ENCODE data around the gene STX1A. TPM values are rescaled to one million over a fixed set of nuclear protein-coding genes. Genes with fewer than 3 reads are reported as not detected.
"Not testable (repeated sequence)": the region's sequence is repeated elsewhere in the genome, so short reads cannot be mapped to it uniquely, and the experiment has no call there.

The STX1A gene
- polyA plus RNA-seq, 1 experiment: 12.9 TPM

GRCh38 chr7:73717025-73717807 is 2.3 kb downstream of the STX1A start:
- H3K27ac ChIP-seq (ENCODE audit: low read depth, low read length): peak overlapping the region; percentile 61
- DNase-seq (ENCODE audit: low read depth, low spot score): no peak
- H3K4me3 ChIP-seq (ENCODE audit: low read depth, low read length): peak overlapping the region; percentile 76
- H3K9me3 ChIP-seq (ENCODE audit: control insufficient read depth, insufficient read depth, low read length): no peaks in the 10 kb centered on the region; the same call in 1 of the 2 replicates
- peaks cover 6% of the 10 kb centered on the region for H3K27me3 ChIP-seq (ENCODE audit: control insufficient read depth, insufficient read depth, low read length)
- no peak for TF ChIP-seq CTCF (IDR thresholded peaks at IDR 0.05; ENCODE audit: low read depth, low read length)
- POLR2A ChIA-PET: interaction anchor here (0.6 to 1.3 kb wide), 5 partner anchors 12 to 133 kb away, joined by 3 to 5 read pairs (median 3); no protein-coding TSS in a partner anchor
- CTCF ChIA-PET: interaction anchor here (0.9 to 1.1 kb wide), 3 partner anchors 8 to 110 kb away, joined by 3 to 6 read pairs (median 3); partner anchors contain the start of gene VPS37D

GRCh38 chr7:73716318-73716890 is 3.1 kb downstream of the STX1A start:
- DNase-seq (ENCODE audit: low read depth, low spot score): no peak
- Histone ChIP-seq H3K9me3 (ENCODE audit: control insufficient read depth, insufficient read depth, low read length) (no peaks in the 10 kb centered on the region; the same call in 1 of the 2 replicates), H3K4me3 (ENCODE audit: low read depth, low read length) (no peak overlapping the region), H3K27me3 (ENCODE audit: control insufficient read depth, insufficient read depth, low read length) (no peaks in the 10 kb centered on the region), H3K27ac (ENCODE audit: low read depth, low read length) (peak overlapping the region; percentile 70)
- ChIA-PET POLR2A (interaction anchor here (1.2 kb wide), 1 partner anchor 11 kb away, joined by 4 read pairs; no protein-coding TSS in a partner anchor), CTCF (interaction anchor here (0.9 to 1.1 kb wide), 2 partner anchors 9 to 48 kb away, joined by 3 to 6 read pairs; partner anchors contain the start of gene VPS37D)
- no peak for TF ChIP-seq CTCF (IDR thresholded peaks at IDR 0.05; ENCODE audit: low read depth, low read length)

- no peaks in the 10 kb centered on the region for H3K27me3 ChIP-seq (ENCODE audit: control insufficient read depth, insufficient read depth, low read length)
- CTCF ChIA-PET: no interaction called here
- POLR2A ChIA-PET: interaction anchor here (0.6 to 1.2 kb wide), 4 partner anchors 9 to 155 kb away, joined by 3 to 5 read pairs (median 4); no protein-coding TSS in a partner anchor
Observed at GRCh38 chr7:73715648-73716317, 3.7 kb downstream of the STX1A start.

GRCh38 chr7:73713319-73713718 is 6.2 kb downstream of the STX1A start:
- not testable (repeated sequence) for DNase-seq (ENCODE audit: low read depth, low spot score); H3K9me3 ChIP-seq (ENCODE audit: control insufficient read depth, insufficient read depth, low read length); H3K4me3 ChIP-seq (ENCODE audit: low read depth, low read length); H3K27me3 ChIP-seq (ENCODE audit: control insufficient read depth, insufficient read depth, low read length); H3K27ac ChIP-seq (ENCODE audit: low read depth, low read length)
- ChIA-PET POLR2A (interaction anchor here (0.9 kb wide), 1 partner anchor 16 kb away, joined by 3 read pairs; no protein-coding TSS in a partner anchor), CTCF (interaction anchor here (2.2 kb wide), 1 partner anchor 12 kb away, joined by 10 read pairs; no protein-coding TSS in a partner anchor)

More at GRCh38 chr7:73715648-73716317, 3.7 kb downstream of the STX1A start:
- no peak for TF ChIP-seq CTCF (IDR thresholded peaks at IDR 0.05; ENCODE audit: low read depth, low read length)
- Histone ChIP-seq H3K9me3 (ENCODE audit: control insufficient read depth, insufficient read depth, low read length) (no peaks in the 10 kb centered on the region; the same call in 1 of the 2 replicates), H3K4me3 (ENCODE audit: low read depth, low read length) (0 out of 2 replicates have a peak overlapping the region, but pooled peaks have one; percentile 10), H3K27ac (ENCODE audit: low read depth, low read length) (peak overlapping the region; percentile 90)
- peak; percentile 82 for DNase-seq (ENCODE audit: low read depth, low spot score)

- H3K9me3 ChIP-seq (ENCODE audit: control insufficient read depth, insufficient read depth, low read length): no peaks in the 10 kb centered on the region; the same call in 1 of the 2 replicates
- no peak overlapping the region for H3K4me3 ChIP-seq (ENCODE audit: low read depth, low read length)
- ChIA-PET POLR2A (interaction anchor here (0.5 to 0.6 kb wide), 2 partner anchors 16 to 407 kb away, joined by 3 to 4 read pairs; no protein-coding TSS in a partner anchor), CTCF (no interaction called here)
- TF ChIP-seq CTCF (IDR thresholded peaks at IDR 0.05; ENCODE audit: low read depth, low read length): no peak
- no peaks in the 10 kb centered on the region for H3K27me3 ChIP-seq (ENCODE audit: control insufficient read depth, insufficient read depth, low read length)
- H3K27ac ChIP-seq (ENCODE audit: low read depth, low read length): no peak overlapping the region
- DNase-seq (ENCODE audit: low read depth, low spot score): no peak
Observed at GRCh38 chr7:73712773-73713172, 6.7 kb downstream of the STX1A start.
